ENCODE results near the gene PTGFR. TPM values are rescaled to one million over a fixed set of nuclear protein-coding genes. Genes with fewer than 3 reads are reported as not detected.

Gene PTGFR
- total RNA-seq, 2 donors from 2014 or later = 3.5 to 8.7 TPM

GRCh38 chr1:78553859-78554258 lies 63.1 kb downstream of the PTGFR start:
- H3K27me3 ChIP-seq (replicated peaks; ENCODE audit: insufficient read depth) = no peaks in the 10 kb centered on the region
- H3K36me3 ChIP-seq = no peaks in the 10 kb centered on the region
- TF ChIP-seq CTCF (IDR thresholded peaks at IDR 0.05) = no peak
- no peak overlapping the region for H3K27ac ChIP-seq
- no peaks in the 10 kb centered on the region for H3K4me1 ChIP-seq (ENCODE audit: control insufficient read depth in 1 of 2, low read depth in 2 of 2)
- ATAC-seq (ENCODE audit: insufficient number of reproducible peaks, low FRiP score, low read depth) = no peak
- no peak for DNase-seq (ENCODE audit: low spot score)
- peaks cover 3% of the 10 kb centered on the region for H3K9me3 ChIP-seq
- H3K4me3 ChIP-seq = no peak overlapping the region

GRCh38 chr1:78554840-78555239 lies 64.1 kb downstream of the PTGFR start:
- H3K9me3 ChIP-seq = peaks cover 3% of the 10 kb centered on the region
- H3K4me3 ChIP-seq = no peak overlapping the region
- DNase-seq (ENCODE audit: low spot score) (no peak), ATAC-seq (ENCODE audit: insufficient number of reproducible peaks, low FRiP score, low read depth) (no peak)
- no peaks in the 10 kb centered on the region for H3K36me3 ChIP-seq
- no peaks in the 10 kb centered on the region for H3K4me1 ChIP-seq (ENCODE audit: control insufficient read depth in 1 of 2, low read depth in 2 of 2)
- H3K27ac ChIP-seq = no peak overlapping the region
- no peak for TF ChIP-seq CTCF (IDR thresholded peaks at IDR 0.05)
- H3K27me3 ChIP-seq (replicated peaks; ENCODE audit: insufficient read depth) = no peaks in the 10 kb centered on the region

- Histone ChIP-seq H3K9me3 (no peaks in the 10 kb centered on the region), H3K27me3 (replicated peaks; ENCODE audit: insufficient read depth) (no peaks in the 10 kb centered on the region), H3K4me1 (ENCODE audit: control insufficient read depth in 1 of 2, low read depth in 2 of 2) (no peaks in the 10 kb centered on the region), H3K36me3 (no peaks in the 10 kb centered on the region), H3K4me3 (no peak overlapping the region), H3K27ac (no peak overlapping the region)
- no peak for TF ChIP-seq CTCF (IDR thresholded peaks at IDR 0.05)
- no peak for DNase-seq (ENCODE audit: low spot score)
- ATAC-seq (ENCODE audit: insufficient number of reproducible peaks, low FRiP score, low read depth) = no peak
Measured at GRCh38 chr1:78559680-78560079, 68.9 kb downstream of the PTGFR start.

- H3K4me1 ChIP-seq (ENCODE audit: control insufficient read depth in 1 of 2, low read depth in 2 of 2) = no peaks in the 10 kb centered on the region
- no peak for TF ChIP-seq CTCF (IDR thresholded peaks at IDR 0.05)
- H3K4me3 ChIP-seq = no peak overlapping the region
- no peaks in the 10 kb centered on the region for H3K9me3 ChIP-seq
- DNase-seq (ENCODE audit: low spot score) (no peak), ATAC-seq (ENCODE audit: insufficient number of reproducible peaks, low FRiP score, low read depth) (no peak)
- no peak overlapping the region for H3K27ac ChIP-seq
- H3K27me3 ChIP-seq (replicated peaks; ENCODE audit: insufficient read depth) = no peaks in the 10 kb centered on the region
- no peaks in the 10 kb centered on the region for H3K36me3 ChIP-seq
Measured at GRCh38 chr1:78560811-78561210, 70.0 kb downstream of the PTGFR start.

GRCh38 chr1:78561856-78562255 lies 71.1 kb downstream of the PTGFR start:
- Histone ChIP-seq H3K4me1 (ENCODE audit: control insufficient read depth in 1 of 2, low read depth in 2 of 2) (no peaks in the 10 kb centered on the region), H3K36me3 (no peaks in the 10 kb centered on the region), H3K27ac (no peak overlapping the region), H3K9me3 (no peaks in the 10 kb centered on the region), H3K27me3 (replicated peaks; ENCODE audit: insufficient read depth) (no peaks in the 10 kb centered on the region), H3K4me3 (no peak overlapping the region)
- TF ChIP-seq CTCF (IDR thresholded peaks at IDR 0.05) = no peak
- no peak for ATAC-seq (ENCODE audit: insufficient number of reproducible peaks, low FRiP score, low read depth)
- DNase-seq (ENCODE audit: low spot score) = no peak
